Pulmonary artery endothelial cell (primary cell): ENCODE data around the gene ITIH4. TPM values are rescaled to one million over a fixed set of nuclear protein-coding genes. Genes with fewer than 3 reads are reported as not detected.

Source experiments
- DNase-seq: peaks from one replicate; pipeline ENCODE4 v3.0.0-alpha.2; 2011; ENCODE audit warnings: low read depth, low spot score
- total RNA-seq: library from RNA; depleted of rRNA; stranded (reverse); fragments of >200 nt; gene quantifications from 2 replicates; pipeline ENCODE4 v1.2.3, GENCODE V29; 2014

The ITIH4 gene
- total RNA-seq, 1 donor from 2014 or later = 0.53 TPM

GRCh38 chr3:52833202-52833601 lies 2.7 kb upstream of the ITIH4 start:
- no peak for DNase-seq

GRCh38 chr3:52831500-52832301 lies 1.2 kb upstream of the ITIH4 start:
- peak; percentile 17 for DNase-seq

- DNase-seq = no peak
These were observed 487 bp downstream of the ITIH4 start for GRCh38 chr3:52829906-52830463.

DNA sequence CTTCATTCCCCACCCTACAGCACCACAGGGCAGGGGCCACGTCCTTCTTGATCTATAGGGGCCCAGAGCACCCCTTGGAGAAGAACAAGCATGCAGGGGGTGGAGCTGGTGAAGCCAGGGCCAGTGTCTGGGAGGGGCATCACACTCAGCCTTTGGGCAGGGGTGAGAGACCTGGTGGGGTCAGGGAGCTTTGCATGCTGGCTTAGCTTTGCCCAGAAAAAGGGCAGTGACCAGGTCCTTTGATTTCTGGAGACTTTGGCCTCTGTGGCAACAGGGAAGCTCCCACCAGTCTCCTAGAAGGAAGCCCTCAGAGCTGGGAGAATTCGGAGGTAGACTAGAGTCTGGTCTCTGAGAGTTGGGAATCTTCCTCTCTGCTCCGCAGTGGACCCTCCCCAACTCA lies 990 bp downstream of the ITIH4 start:
- DNase-seq = no peak

DNA sequence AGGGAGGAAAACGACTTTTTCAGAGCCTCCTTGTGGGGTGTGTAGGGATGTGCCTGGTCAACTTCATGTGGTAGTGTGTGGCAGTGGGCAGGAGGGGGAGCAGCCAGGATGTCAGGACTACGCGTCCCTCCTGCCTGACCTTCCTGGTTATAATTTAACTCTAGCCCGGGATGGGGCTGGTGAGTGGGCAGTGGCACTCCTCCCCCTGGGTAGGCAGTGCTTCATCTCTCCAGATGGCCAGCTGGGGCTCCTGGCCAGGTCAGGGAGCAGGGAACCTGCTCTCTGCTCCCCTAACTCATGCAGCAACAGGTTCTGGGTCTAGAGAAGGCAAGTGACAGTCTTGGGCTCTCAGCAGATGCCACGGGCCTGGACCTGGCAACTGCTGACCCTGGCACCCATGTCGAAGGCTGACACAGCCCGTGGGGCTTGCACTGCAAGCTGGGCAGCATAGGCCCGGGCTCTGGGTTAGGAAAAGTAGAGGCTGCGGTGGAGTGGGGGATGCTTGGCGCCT lies 2.6 kb downstream of the ITIH4 start:
- DNase-seq = no peak

GRCh38 chr3:52827441-52827840 lies 3.0 kb downstream of the ITIH4 start:
- no peak for DNase-seq

DNA sequence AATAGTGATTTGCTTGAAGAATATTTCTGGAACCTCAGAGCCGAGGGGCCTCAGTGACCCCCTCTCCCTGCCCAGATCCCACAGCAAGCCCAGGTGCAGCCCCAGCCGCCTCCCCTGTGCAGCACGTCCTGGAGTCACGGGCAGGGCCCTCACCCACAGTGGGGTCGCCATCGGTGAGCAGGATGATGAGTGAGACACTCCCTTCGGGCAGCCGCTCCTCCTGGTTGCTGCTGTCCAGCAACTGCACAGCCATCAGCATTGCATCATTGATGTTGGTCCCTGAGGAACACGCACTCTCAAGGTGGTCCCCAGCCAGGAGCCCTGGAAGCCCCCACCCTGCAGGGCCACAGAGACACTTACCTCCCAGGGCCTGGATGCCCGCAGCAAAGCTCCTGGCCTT lies 6.4 kb downstream of the ITIH4 start:
- no peak for DNase-seq

- no peak for DNase-seq
These were observed 8.1 kb downstream of the ITIH4 start for GRCh38 chr3:52822363-52822762.

- DNase-seq = no peak
These were observed 9.7 kb downstream of the ITIH4 start for GRCh38 chr3:52820736-52821135.

- DNase-seq = no peak
These were observed 10.5 kb downstream of the ITIH4 start for GRCh38 chr3:52819936-52820335.

GRCh38 chr3:52817860-52818259 lies 12.6 kb downstream of the ITIH4 start:
- DNase-seq = no peak

- DNase-seq = no peak
These were observed 13.3 kb downstream of the ITIH4 start for GRCh38 chr3:52817221-52817620.

GRCh38 chr3:52816654-52817053 lies 13.8 kb downstream of the ITIH4 start:
- no peak for DNase-seq

DNA sequence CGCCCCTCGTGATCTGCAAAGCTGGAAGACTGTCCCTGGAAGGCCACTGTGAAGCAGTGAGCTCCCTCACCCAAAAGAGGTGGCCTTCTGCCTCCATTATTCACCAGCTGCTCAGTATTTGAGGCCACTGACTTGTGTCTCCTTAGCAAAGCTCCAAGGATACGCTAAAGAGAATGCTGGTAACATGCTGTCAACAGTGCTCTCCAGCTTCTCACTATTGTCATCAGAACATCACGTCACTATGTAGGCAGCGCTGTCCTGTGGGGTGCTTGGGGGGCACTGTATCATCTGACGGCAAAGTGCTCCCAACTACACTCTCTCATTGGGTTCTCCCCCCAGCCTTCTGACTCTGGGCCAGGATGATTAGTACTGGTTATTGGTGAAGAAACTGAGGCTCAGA lies 14.3 kb downstream of the ITIH4 start:
- DNase-seq = no peak

DNA sequence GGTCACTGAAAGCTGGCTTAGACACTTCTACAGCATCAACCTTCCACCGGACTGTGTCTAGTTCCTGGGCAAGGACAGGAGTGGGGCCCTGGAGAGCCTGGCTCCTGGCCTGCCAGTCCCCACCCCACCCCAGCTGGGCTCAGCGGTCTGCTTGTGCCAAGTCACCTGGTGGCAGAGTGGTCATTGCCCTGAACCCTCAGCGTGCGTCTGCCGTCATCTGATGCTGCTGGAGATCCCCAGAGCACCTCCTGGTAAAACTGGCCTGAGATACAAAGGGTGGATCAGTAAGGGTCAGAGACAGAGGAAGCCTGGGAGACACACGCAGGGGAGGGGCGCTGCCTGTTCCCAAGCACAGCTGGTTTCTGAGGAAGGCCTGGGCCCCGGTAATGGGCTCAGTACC lies 16.7 kb downstream of the ITIH4 start:
- DNase-seq = no peak

DNA sequence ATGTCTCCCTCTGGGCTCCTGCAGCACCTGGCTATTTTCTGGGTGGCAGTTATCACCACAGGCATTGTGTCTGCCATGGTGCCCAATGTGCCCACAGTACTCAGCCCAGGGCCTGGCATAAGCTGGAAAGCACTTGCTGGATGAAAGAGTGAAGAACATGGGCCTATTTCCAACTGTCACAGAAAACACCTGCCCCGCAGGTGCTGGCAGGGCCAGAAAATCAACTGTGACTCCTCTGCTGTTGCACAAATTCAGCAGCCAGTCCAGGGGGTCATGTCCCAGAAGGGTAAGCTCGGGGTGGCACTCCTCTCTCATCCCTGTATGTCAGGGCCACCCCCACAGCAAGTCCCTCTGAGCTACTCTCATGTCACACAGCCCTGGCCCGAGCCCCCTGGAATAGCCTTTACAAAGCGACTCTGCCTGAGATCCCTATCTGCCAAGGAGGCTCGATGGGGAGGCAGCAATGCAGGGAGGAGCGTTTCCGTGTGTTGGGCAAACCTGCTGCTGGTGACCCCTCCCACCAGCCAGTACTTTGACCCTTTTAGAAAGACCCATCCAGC lies 18.9 kb downstream of the ITIH4 start:
- DNase-seq = no peak

- no peak for DNase-seq
These were observed 19.5 kb downstream of the ITIH4 start for GRCh38 chr3:52810923-52811322.

- DNase-seq = no peak
These were observed 20.7 kb downstream of the ITIH4 start for GRCh38 chr3:52809662-52810377.

DNA sequence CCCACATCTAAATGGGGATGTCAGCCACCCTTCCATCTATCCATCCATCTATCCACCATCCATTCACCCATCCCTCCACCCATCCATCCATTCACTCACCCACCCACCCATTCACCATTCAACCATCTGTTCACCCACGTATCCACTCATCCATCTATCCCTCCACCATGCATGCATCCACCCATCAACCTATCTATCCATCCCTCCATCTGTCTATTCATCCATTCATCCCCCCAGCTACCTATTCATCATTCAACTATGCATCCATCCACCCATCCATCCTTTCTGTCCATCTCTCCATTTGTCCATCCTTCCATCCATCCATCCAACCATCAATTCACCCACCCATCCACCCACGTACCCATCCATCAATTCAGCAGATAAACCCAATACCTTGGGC lies 21.3 kb downstream of the ITIH4 start:
- no peak for DNase-seq

DNA sequence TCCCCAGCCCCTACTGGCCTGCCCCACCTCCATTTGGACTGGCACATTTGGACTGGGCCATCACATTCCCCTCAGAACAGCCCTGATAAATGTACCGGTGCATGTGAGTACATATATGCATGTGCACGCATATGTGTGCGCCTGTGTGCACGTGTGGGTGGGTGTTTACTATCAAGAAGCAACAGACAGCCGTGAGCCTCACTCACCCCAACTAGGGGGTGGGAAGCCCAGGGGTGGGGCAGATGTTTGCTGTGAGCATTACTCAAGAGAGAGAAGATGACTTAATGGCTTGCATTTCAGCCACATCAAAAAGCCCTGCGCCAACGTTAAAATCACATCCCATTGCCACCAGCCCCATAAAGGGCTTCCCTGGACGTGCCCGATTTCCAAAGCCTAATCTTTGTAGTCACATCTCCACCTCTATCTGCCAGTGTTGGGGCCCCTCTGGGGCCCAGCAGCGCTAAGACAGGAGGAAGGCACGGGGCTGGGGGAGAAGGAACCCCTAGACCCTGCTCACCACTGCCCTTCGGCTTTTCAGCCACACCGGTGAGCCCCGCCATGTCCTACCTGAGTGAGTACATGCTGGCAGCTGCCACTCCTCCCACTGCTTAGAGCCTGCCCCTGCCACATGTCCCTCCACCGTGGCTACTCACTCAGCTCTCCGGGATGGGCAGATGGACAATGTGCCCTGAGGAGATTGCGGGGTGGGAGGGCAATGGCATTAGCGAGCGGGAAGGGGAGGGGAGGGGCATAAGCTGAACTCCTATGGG lies 25.0 kb downstream of the ITIH4 start:
- DNase-seq = no peak

DNA sequence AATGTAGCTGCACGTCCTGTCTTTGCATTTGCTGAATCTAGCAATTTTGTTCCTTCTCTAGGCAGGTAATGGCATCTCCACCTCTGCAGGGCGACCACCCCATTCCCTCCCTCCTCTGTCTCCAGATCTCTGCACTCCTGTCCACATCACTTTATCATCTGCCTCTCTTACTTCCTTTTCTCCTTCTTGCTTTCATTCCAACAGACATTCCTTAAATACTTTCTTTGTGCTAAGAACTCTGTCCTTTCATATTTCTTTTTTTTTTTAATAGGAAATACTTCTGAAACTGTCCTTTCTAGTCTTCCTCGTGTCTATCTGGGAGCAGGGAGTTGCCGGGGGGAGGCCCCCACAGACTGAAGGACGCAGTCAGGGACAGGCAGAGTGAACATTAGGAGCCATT lies 28.6 kb downstream of the ITIH4 start:
- no peak for DNase-seq
